ENCODE measurements around the gene LPCAT2. TPM values are rescaled to one million over a fixed set of nuclear protein-coding genes. Genes with fewer than 3 reads are reported as not detected.
"Not testable (repeated sequence)": the region's sequence is repeated elsewhere in the genome, so short reads cannot be mapped to it uniquely, and the experiment has no call there.

LPCAT2 gene
- total RNA-seq, 1 experiment from 2014 or later = 10.0 TPM

GRCh38 chr16:55605754-55606336 lies 97.0 kb downstream of the LPCAT2 start:
- no peak for DNase-seq (ENCODE audit: low spot score)

- no peak for DNase-seq (ENCODE audit: low spot score)
Observed at GRCh38 chr16:55613613-55614335, 104.9 kb downstream of the LPCAT2 start.

GRCh38 chr16:55615071-55615470 lies 106.2 kb downstream of the LPCAT2 start:
- DNase-seq (ENCODE audit: low spot score) = no peak

- not testable (repeated sequence) for DNase-seq (ENCODE audit: low spot score)
Observed at GRCh38 chr16:55615670-55616069, 106.8 kb downstream of the LPCAT2 start.

- DNase-seq (ENCODE audit: low spot score) = no peak
Observed at GRCh38 chr16:55621771-55622170, 112.9 kb downstream of the LPCAT2 start.

- no peak for DNase-seq (ENCODE audit: low spot score)
Observed at GRCh38 chr16:55622272-55622671, 113.4 kb downstream of the LPCAT2 start.

GRCh38 chr16:55622930-55623561 lies 114.2 kb downstream of the LPCAT2 start:
- peak; percentile 79 for DNase-seq (ENCODE audit: low spot score)

GRCh38 chr16:55623640-55624039 lies 114.8 kb downstream of the LPCAT2 start:
- DNase-seq (ENCODE audit: low spot score) = no peak

GRCh38 chr16:55624696-55625095 lies 115.8 kb downstream of the LPCAT2 start:
- no peak for DNase-seq (ENCODE audit: low spot score)

GRCh38 chr16:55625843-55626242 lies 117.0 kb downstream of the LPCAT2 start:
- no peak for DNase-seq (ENCODE audit: low spot score)

- DNase-seq (ENCODE audit: low spot score) = no peak
Observed at GRCh38 chr16:55628306-55628968, 119.6 kb downstream of the LPCAT2 start.

GRCh38 chr16:55630774-55631173 lies 121.9 kb downstream of the LPCAT2 start:
- DNase-seq (ENCODE audit: low spot score) = no peak

GRCh38 chr16:55632259-55632658 lies 123.4 kb downstream of the LPCAT2 start:
- no peak for DNase-seq (ENCODE audit: low spot score)

- no peak for DNase-seq (ENCODE audit: low spot score)
Observed at GRCh38 chr16:55634193-55634592, 125.3 kb downstream of the LPCAT2 start.

Other genes starting within 250 kb of the LPCAT2 start
- not detected in 2 replicates for gene IRX6, start 184.9 kb upstream of the LPCAT2 start, total RNA-seq (2014; rRNA removed; shearing (Covaris generic))
- gene MMP2, start 29.9 kb upstream of the LPCAT2 start, total RNA-seq (2014; rRNA removed; shearing (Covaris generic)) = 278 and 283 TPM in 2 replicates
- gene CAPNS2, start 57.6 kb downstream of the LPCAT2 start, total RNA-seq (2014; rRNA removed; shearing (Covaris generic)) = not detected in 2 replicates
- not detected in 2 replicates for gene SLC6A2, start 146.9 kb downstream of the LPCAT2 start, total RNA-seq (2014; rRNA removed; shearing (Covaris generic))